ENCODE measurements around the gene CHML.

DNA sequence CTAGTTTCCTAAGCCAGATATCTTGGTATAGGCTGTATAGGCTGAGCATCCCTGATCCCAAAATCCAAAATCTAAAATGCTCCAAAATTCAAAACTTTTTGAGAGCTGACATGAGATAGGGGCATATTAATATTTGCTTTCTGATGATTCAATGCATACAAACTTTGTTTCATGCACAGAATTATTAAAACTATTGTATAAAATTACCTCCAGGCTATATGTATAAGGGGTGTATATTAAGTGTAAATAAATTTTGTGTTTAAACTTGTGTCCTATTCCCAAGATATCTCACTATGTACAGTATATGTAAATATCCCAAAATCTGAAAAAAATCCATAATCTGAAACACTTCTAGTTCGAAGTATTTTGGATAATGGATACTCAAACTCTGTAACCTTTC lies 14.5 kb upstream of the CHML start:
- TF ChIP-seq, protein P1, sequence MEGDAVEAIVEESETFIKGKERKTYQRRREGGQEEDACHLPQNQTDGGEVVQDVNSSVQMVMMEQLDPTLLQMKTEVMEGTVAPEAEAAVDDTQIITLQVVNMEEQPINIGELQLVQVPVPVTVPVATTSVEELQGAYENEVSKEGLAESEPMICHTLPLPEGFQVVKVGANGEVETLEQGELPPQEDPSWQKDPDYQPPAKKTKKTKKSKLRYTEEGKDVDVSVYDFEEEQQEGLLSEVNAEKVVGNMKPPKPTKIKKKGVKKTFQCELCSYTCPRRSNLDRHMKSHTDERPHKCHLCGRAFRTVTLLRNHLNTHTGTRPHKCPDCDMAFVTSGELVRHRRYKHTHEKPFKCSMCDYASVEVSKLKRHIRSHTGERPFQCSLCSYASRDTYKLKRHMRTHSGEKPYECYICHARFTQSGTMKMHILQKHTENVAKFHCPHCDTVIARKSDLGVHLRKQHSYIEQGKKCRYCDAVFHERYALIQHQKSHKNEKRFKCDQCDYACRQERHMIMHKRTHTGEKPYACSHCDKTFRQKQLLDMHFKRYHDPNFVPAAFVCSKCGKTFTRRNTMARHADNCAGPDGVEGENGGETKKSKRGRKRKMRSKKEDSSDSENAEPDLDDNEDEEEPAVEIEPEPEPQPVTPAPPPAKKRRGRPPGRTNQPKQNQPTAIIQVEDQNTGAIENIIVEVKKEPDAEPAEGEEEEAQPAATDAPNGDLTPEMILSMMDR (conservative IDR thresholded peaks at IDR 0.05; ENCODE audit: low read length): no peak
- TF ChIP-seq EZH2phosphoT487 (IDR thresholded peaks at IDR 0.05; ENCODE audit: borderline replicate concordance): no peak
